Fibroblast of mammary gland (primary cell): ENCODE data around the gene ATRNL1.

ENCODE experiments used
- DNase-seq: peaks from one replicate; pipeline ENCODE4 v3.0.0-alpha.2; 2010; ENCODE audit warnings: low read depth
- H3K4me3 ChIP-seq: 2 replicates; pipeline ENCODE4 v1.5.1; 2011; ENCODE audit warnings: low read depth, mild to moderate bottlenecking, low read length, moderate library complexity; ENCODE audit not compliant: control insufficient read depth
- CTCF ChIP-seq: conservative IDR thresholded peaks from 2 replicates; pipeline ENCODE4 v1.5.1; 2011; ENCODE audit warnings: low read depth, low read length, inconsistent platforms; ENCODE audit not compliant: control insufficient read depth, insufficient read depth

The ATRNL1 gene

GRCh38 chr10:115971921-115972320, 878.8 kb downstream of the ATRNL1 start:
- no peak overlapping the region for H3K4me3 ChIP-seq
- TF ChIP-seq CTCF: no peak
- no peak for DNase-seq

- no peak for DNase-seq
- no peak overlapping the region for H3K4me3 ChIP-seq
- no peak for TF ChIP-seq CTCF
Observed at GRCh38 chr10:115972426-115972825, 879.3 kb downstream of the ATRNL1 start.

GRCh38 chr10:115974351-115974750, 881.2 kb downstream of the ATRNL1 start:
- no peak for TF ChIP-seq CTCF
- no peak overlapping the region for H3K4me3 ChIP-seq
- no peak for DNase-seq

GRCh38 chr10:115974816-115975430, 881.8 kb downstream of the ATRNL1 start:
- H3K4me3 ChIP-seq: no peak overlapping the region
- TF ChIP-seq CTCF: no peak

GRCh38 chr10:115975506-115975905, 882.3 kb downstream of the ATRNL1 start:
- no peak for TF ChIP-seq CTCF
- H3K4me3 ChIP-seq: no peak overlapping the region
- no peak for DNase-seq

More at GRCh38 chr10:115974816-115975430, 881.8 kb downstream of the ATRNL1 start:
- no peak for DNase-seq

- no peak for TF ChIP-seq CTCF
- H3K4me3 ChIP-seq: no peak overlapping the region
- no peak for DNase-seq
Observed at GRCh38 chr10:115976342-115976741, 883.2 kb downstream of the ATRNL1 start.

- no peak for TF ChIP-seq CTCF
- no peak overlapping the region for H3K4me3 ChIP-seq
- no peak for DNase-seq
Observed at GRCh38 chr10:115977855-115978254, 884.7 kb downstream of the ATRNL1 start.
